PC-9 (cell line): ENCODE measurements around the gene EPHA2. TPM values are rescaled to one million over a fixed set of nuclear protein-coding genes. Genes with fewer than 3 reads are reported as not detected.

Source experiments
- BruUV-seq: library from RNA; stranded (reverse); fragments of 400-500 nt; replicated peaks from 2 replicates; lab custom pipeline; 2021; lab: Mats Ljungman, UMichigan
- CTCF ChIA-PET: fragments of 300-600 bp; sonication (Branson Sonifier 250); formaldehyde crosslinking; loops from one replicate; lab custom pipeline; 2022; ENCODE audit warnings: antibody characterized with exemption; lab: Charles Lee
- POLR2A ChIA-PET: fragments of 300-600 bp; sonication (Branson Sonifier 250); formaldehyde crosslinking; loops from one replicate; lab custom pipeline; 2022; ENCODE audit warnings: antibody characterized with exemption; ENCODE audit not compliant: unreplicated experiment; lab: Charles Lee
- DNase-seq, 2 experiments: peaks; one replicate each; pipeline versions ENCODE4 v3.0.0 to v3.0.0-alpha.2; 2015 to 2022; ENCODE audit warnings: mixed read lengths in 1 of 2
- H2AFZ ChIP-seq: fragments of 200-600 bp; sonication (generic); 2 replicates; pipeline ENCODE4 v1.8.1; 2017; ENCODE audit warnings: antibody characterized with exemption
- H3F3A ChIP-seq: fragments of 200-600 bp; sonication (generic); 2 replicates; pipeline ENCODE4 v1.8.1; 2017; ENCODE audit warnings: antibody characterized with exemption, mild to moderate bottlenecking, low read depth; ENCODE audit not compliant: insufficient read depth
- H3K27ac ChIP-seq: fragments of 200-600 bp; sonication (generic); 2 replicates; pipeline ENCODE4 v1.6.1; 2016; ENCODE audit warnings: mixed run types
- H3K27me3 ChIP-seq: fragments of 200-600 bp; sonication (generic); 2 replicates; pipeline ENCODE4 v1.6.1; 2016; ENCODE audit warnings: low read depth, mixed run types; ENCODE audit not compliant: insufficient read depth
- H3K36me3 ChIP-seq: fragments of 200-600 bp; sonication (generic); 2 replicates; pipeline ENCODE4 v1.6.1; 2016; ENCODE audit warnings: low read depth, mixed run types
- H3K4me1 ChIP-seq: fragments of 200-600 bp; sonication (generic); replicated peaks from 2 replicates; pipeline ENCODE4 v1.6.1; 2016; ENCODE audit warnings: mixed run types; ENCODE audit not compliant: insufficient read depth
- H3K4me2 ChIP-seq: fragments of 200-600 bp; sonication (generic); 2 replicates; pipeline ENCODE4 v1.6.1; 2017; ENCODE audit warnings: mixed run types
- H3K4me3 ChIP-seq: fragments of 200-600 bp; sonication (generic); 2 replicates; pipeline ENCODE4 v1.6.1; 2016; ENCODE audit warnings: mixed run types
- H3K79me2 ChIP-seq: fragments of 200-600 bp; sonication (generic); 2 replicates; pipeline ENCODE4 v1.6.1; 2017; ENCODE audit warnings: low read depth, mixed run types
- H3K9me2 ChIP-seq: fragments of 200-600 bp; sonication (generic); 2 replicates; pipeline ENCODE4 v1.8.1; 2017; ENCODE audit warnings: mild to moderate bottlenecking; ENCODE audit not compliant: insufficient read depth
- H3K9me3 ChIP-seq: fragments of 200-600 bp; sonication (generic); 2 replicates; pipeline ENCODE4 v1.8.1; 2016; ENCODE audit warnings: low read depth; ENCODE audit not compliant: insufficient read depth
- H4K20me1 ChIP-seq: fragments of 200-600 bp; sonication (generic); 2 replicates; pipeline ENCODE4 v1.8.1; 2017; ENCODE audit not compliant: insufficient read depth
- EZH2 ChIP-seq: fragments of 200-600 bp; sonication (generic); IDR thresholded peaks from 2 replicates; pipeline ENCODE4 v1.8.0; 2017; ENCODE audit warnings: antibody characterized with exemption, low read depth
- intact Hi-C: fragments of 100-400 bp; cut with micrococcal nuclease; formaldehyde crosslinking; loops from one replicate; pipeline ENCODE4 v1.10.0; 2022; ENCODE audit not compliant: unreplicated experiment
- total RNA-seq: library from RNA; stranded (reverse); gene quantifications from 2 replicates; pipeline ENCODE4 v1.2.3, GENCODE V29; 2021
- TF ChIP-seq, protein P1 (sequence below): fragments of 200-600 bp; sonication (generic); conservative IDR thresholded peaks from 2 replicates; pipeline ENCODE4 v1.6.1; 2017; ENCODE audit warnings: mixed run types, antibody characterized with exemption, mild to moderate bottlenecking, moderate library complexity

Gene EPHA2
- total RNA-seq, 1 experiment from 2014 or later, result 48.3 TPM

DNA sequence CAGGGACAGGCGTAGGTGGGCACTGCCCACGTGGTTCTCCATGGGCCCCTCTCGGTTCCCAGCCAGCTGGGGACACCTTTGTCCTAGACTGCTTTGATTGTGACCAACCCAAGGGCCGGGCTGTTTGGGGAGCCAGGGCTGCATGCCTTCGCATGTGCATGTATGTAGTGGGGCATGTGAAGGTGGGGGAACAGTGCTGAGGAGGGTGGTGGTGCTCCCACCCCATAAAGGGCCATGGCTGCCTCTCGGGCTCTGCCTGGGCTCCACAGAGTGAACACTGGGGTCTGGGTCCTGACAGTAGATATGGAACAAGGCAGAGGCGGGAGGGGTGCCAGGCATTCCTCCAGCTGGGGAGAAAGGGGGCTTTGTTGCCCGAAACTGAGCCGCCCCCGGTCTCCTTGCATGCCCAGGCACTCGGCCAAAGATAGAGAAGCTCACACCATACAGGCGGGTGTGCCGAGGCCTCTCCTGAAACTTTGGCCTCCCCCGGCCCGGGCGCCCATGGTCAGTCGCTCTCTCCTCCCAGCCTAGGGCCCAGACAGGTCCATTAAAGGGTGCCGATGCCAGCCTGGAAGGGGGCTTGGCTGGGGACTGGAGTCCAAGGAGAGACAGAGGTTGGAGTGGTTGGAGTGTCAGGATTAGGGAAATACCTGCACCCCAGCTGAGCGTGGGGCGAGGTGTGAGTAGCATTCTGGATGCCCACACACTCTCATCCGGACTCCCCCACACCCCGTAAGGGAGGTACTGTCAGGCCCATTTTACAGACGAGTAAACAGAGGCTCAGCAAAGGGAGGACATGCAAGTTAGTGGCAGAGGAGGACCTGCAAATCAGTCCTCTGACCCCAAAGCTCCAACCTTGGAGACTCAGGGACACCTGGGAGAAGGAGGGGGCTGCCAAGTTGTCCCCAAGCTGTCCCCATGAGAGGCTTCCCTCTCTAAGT, 41.1 kb downstream of the EPHA2 start:
- intact Hi-C loops, result no loop called here
- CTCF ChIA-PET, result interaction anchor here (0.6 kb wide), 1 partner anchor 42 kb away, joined by 3 read pairs; no protein-coding TSS in a partner anchor

GRCh38 chr1:16112596-16113555, 43.0 kb downstream of the EPHA2 start:
- Histone ChIP-seq H4K20me1 (no peaks in the 10 kb centered on the region), H3K9me2 (no peaks in the 10 kb centered on the region), H2AFZ (no peak overlapping the region), H3K4me1 (peaks cover 21% of the 10 kb centered on the region), H3F3A (no peaks in the 10 kb centered on the region), H3K36me3 (no peaks in the 10 kb centered on the region), H3K4me3 (no peak overlapping the region), H3K27ac (no peak overlapping the region), H3K9me3 (peaks cover 6% of the 10 kb centered on the region; the same call in 1 of the 2 replicates), H3K27me3 (no peaks in the 10 kb centered on the region), H3K4me2 (no peak overlapping the region), H3K79me2 (no peaks in the 10 kb centered on the region)
- TF ChIP-seq EZH2, result no peak
- TF ChIP-seq, protein P1, sequence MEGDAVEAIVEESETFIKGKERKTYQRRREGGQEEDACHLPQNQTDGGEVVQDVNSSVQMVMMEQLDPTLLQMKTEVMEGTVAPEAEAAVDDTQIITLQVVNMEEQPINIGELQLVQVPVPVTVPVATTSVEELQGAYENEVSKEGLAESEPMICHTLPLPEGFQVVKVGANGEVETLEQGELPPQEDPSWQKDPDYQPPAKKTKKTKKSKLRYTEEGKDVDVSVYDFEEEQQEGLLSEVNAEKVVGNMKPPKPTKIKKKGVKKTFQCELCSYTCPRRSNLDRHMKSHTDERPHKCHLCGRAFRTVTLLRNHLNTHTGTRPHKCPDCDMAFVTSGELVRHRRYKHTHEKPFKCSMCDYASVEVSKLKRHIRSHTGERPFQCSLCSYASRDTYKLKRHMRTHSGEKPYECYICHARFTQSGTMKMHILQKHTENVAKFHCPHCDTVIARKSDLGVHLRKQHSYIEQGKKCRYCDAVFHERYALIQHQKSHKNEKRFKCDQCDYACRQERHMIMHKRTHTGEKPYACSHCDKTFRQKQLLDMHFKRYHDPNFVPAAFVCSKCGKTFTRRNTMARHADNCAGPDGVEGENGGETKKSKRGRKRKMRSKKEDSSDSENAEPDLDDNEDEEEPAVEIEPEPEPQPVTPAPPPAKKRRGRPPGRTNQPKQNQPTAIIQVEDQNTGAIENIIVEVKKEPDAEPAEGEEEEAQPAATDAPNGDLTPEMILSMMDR, result no peak
- intact Hi-C loops, result no loop called here
- peak in 1 of 2 experiments; percentile 41 for DNase-seq
- ChIA-PET POLR2A (interaction anchor here (0.6 kb wide), 1 partner anchor 792 kb away, joined by 3 read pairs; no protein-coding TSS in a partner anchor), CTCF (interaction anchor here (0.6 kb wide), 1 partner anchor 311 kb away, joined by 14 read pairs; no protein-coding TSS in a partner anchor)
- BruUV-seq, result no TSS peak

More for the DNA sequence above, 41.1 kb downstream of the EPHA2 start:
- TF ChIP-seq EZH2, result no peak
- TF ChIP-seq, protein P1, result no peak
- DNase-seq, result no peak
- BruUV-seq, result no TSS peak
- Histone ChIP-seq H3K79me2 (no peaks in the 10 kb centered on the region), H4K20me1 (no peaks in the 10 kb centered on the region), H3F3A (no peaks in the 10 kb centered on the region; the same call in 1 of the 2 replicates), H2AFZ (no peak overlapping the region), H3K9me3 (no peaks in the 10 kb centered on the region), H3K4me1 (peaks cover 16% of the 10 kb centered on the region), H3K36me3 (no peaks in the 10 kb centered on the region), H3K27me3 (no peaks in the 10 kb centered on the region), H3K9me2 (no peaks in the 10 kb centered on the region), H3K27ac (no peak overlapping the region), H3K4me2 (no peak overlapping the region), H3K4me3 (no peak overlapping the region)
- POLR2A ChIA-PET, result no interaction called here
